ENCODE results near the gene CEP85.

DNA sequence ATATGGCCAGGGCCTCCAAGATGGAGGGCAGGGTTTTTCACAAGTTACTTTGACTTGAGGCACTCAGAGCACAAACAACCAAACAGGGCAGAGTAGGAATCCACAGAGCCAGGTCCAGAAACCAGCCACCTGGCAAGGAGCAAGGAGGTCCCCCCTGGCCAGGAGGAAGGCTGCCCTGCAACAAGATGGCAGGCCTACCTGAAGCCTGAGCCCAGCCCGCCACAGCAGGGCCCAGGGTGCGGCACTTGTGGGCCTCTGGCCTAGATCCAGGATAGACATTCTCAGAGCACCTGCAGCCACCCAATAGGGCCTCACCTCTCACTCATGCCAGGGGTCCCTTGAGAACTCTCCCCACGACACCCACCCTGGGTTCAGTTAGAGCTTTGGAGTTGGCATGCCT lies 57.4 kb downstream of the CEP85 start:
- TF ChIP-seq, protein P1, sequence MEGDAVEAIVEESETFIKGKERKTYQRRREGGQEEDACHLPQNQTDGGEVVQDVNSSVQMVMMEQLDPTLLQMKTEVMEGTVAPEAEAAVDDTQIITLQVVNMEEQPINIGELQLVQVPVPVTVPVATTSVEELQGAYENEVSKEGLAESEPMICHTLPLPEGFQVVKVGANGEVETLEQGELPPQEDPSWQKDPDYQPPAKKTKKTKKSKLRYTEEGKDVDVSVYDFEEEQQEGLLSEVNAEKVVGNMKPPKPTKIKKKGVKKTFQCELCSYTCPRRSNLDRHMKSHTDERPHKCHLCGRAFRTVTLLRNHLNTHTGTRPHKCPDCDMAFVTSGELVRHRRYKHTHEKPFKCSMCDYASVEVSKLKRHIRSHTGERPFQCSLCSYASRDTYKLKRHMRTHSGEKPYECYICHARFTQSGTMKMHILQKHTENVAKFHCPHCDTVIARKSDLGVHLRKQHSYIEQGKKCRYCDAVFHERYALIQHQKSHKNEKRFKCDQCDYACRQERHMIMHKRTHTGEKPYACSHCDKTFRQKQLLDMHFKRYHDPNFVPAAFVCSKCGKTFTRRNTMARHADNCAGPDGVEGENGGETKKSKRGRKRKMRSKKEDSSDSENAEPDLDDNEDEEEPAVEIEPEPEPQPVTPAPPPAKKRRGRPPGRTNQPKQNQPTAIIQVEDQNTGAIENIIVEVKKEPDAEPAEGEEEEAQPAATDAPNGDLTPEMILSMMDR (conservative IDR thresholded peaks at IDR 0.05), result no peak
- no peak for TF ChIP-seq EZH2 (IDR thresholded peaks at IDR 0.05; ENCODE audit: low read depth)
